ENCODE measurements around the gene PPP2R2C. TPM values are rescaled to one million over a fixed set of nuclear protein-coding genes. Genes with fewer than 3 reads are reported as not detected.

The PPP2R2C gene
- total RNA-seq, 1 experiment from 2014 or later = 26.7 TPM

GRCh38 chr4:6425911-6426310, 46.5 kb downstream of the PPP2R2C start:
- Histone ChIP-seq H3K27me3 (ENCODE audit: control insufficient read depth, insufficient read depth, low read length) (no peaks in the 10 kb centered on the region), H3K27ac (ENCODE audit: low read length) (no peak overlapping the region), H3K4me1 (ENCODE audit: control insufficient read depth, insufficient read depth, low read length) (no peaks in the 10 kb centered on the region), H3K9me3 (ENCODE audit: control insufficient read depth, insufficient read depth, low read depth, low read length) (no peaks in the 10 kb centered on the region), H3K36me3 (ENCODE audit: control insufficient read depth, insufficient read depth, low read length) (no peaks in the 10 kb centered on the region), H3K4me3 (ENCODE audit: low read depth in 2 of 2, low read length in 2 of 2) (no peak overlapping the region)
- in situ Hi-C loops (cut with HindIII; ENCODE audit: low pct_unique_long_range_greater_than_20kb, low sequenced_read_pairs) (no loop called here), intact Hi-C loops (cut with micrococcal nuclease; ENCODE audit: unreplicated experiment) (no loop called here)
- ChIA-PET POLR2A (no interaction called here), CTCF (no interaction called here)
- TF ChIP-seq CTCF (IDR thresholded peaks at IDR 0.05) (no peak), TCF7L2 (IDR thresholded peaks at IDR 0.05; ENCODE audit: low read depth, low read length) (no peak), SIN3A (IDR thresholded peaks at IDR 0.05; ENCODE audit: borderline replicate concordance, insufficient read depth, low read depth, low read length) (no peak), REST (IDR thresholded peaks at IDR 0.05; ENCODE audit: insufficient read depth in 1 of 2, low read depth in 2 of 2, low read length in 1 of 2) (no peak), POLR2AphosphoS5 (IDR thresholded peaks at IDR 0.05; ENCODE audit: low read depth, low read length) (no peak)
- no TSS peak for BruUV-seq (replicated peaks)
- DNase-seq (ENCODE audit: low read depth, low spot score) (no peak), ATAC-seq (no peak)

GRCh38 chr4:6425336-6425735, 47.1 kb downstream of the PPP2R2C start:
- CTCF ChIA-PET = no interaction called here
- no TSS peak for BruUV-seq (replicated peaks)
- in situ Hi-C loops (cut with HindIII; ENCODE audit: low pct_unique_long_range_greater_than_20kb, low sequenced_read_pairs) = no loop called here

More at GRCh38 chr4:6425336-6425735, 47.1 kb downstream of the PPP2R2C start:
- no peak for TF ChIP-seq TCF7L2 (IDR thresholded peaks at IDR 0.05; ENCODE audit: low read depth, low read length)
- no peak for TF ChIP-seq POLR2AphosphoS5 (IDR thresholded peaks at IDR 0.05; ENCODE audit: low read depth, low read length)
- TF ChIP-seq CTCF (IDR thresholded peaks at IDR 0.05) = no peak
- no peak for TF ChIP-seq REST (IDR thresholded peaks at IDR 0.05; ENCODE audit: insufficient read depth in 1 of 2, low read depth in 2 of 2, low read length in 1 of 2)
- no peak for TF ChIP-seq SIN3A (IDR thresholded peaks at IDR 0.05; ENCODE audit: borderline replicate concordance, insufficient read depth, low read depth, low read length)
- Histone ChIP-seq H3K27me3 (ENCODE audit: control insufficient read depth, insufficient read depth, low read length) (no peaks in the 10 kb centered on the region), H3K9me3 (ENCODE audit: control insufficient read depth, insufficient read depth, low read depth, low read length) (no peaks in the 10 kb centered on the region), H3K36me3 (ENCODE audit: control insufficient read depth, insufficient read depth, low read length) (no peaks in the 10 kb centered on the region), H3K4me1 (ENCODE audit: control insufficient read depth, insufficient read depth, low read length) (no peaks in the 10 kb centered on the region), H3K27ac (ENCODE audit: low read length) (no peak overlapping the region), H3K4me3 (ENCODE audit: low read depth in 2 of 2, low read length in 2 of 2) (no peak overlapping the region)
- intact Hi-C loops (cut with micrococcal nuclease; ENCODE audit: unreplicated experiment) = no loop called here
- POLR2A ChIA-PET = no interaction called here
- no peak for ATAC-seq
- no peak for DNase-seq (ENCODE audit: low read depth, low spot score)
